Activated CD4-positive, CD25-positive, alpha-beta regulatory T cell treated with anti-CD3 and anti-CD28 coated beads, Interleukin-2, amount 50 U/mL, for 16 hours (primary cell): ENCODE results near the gene METRNL.

Experiments used
- DNase-seq: peaks from one replicate; pipeline ENCODE4 v3.0.0-alpha.2; 2020; ENCODE audit warnings: low read depth, low spot score

Gene METRNL

GRCh38 chr17:83092186-83092585 lies 12.8 kb downstream of the METRNL start:
- DNase-seq: no peak

- no peak for DNase-seq
Observed at GRCh38 chr17:83092931-83093330, 13.5 kb downstream of the METRNL start.

GRCh38 chr17:83093506-83093905 lies 14.1 kb downstream of the METRNL start:
- no peak for DNase-seq

- DNase-seq: no peak
Observed at GRCh38 chr17:83094291-83094690, 14.9 kb downstream of the METRNL start.

- DNase-seq: no peak
Observed at GRCh38 chr17:83095016-83095415, 15.6 kb downstream of the METRNL start.

- no peak for DNase-seq
Observed at GRCh38 chr17:83096401-83097224, 17.2 kb downstream of the METRNL start.

- DNase-seq: no peak
Observed at GRCh38 chr17:83097831-83098230, 18.4 kb downstream of the METRNL start.

- no peak for DNase-seq
Observed at GRCh38 chr17:83098241-83099085, 19.1 kb downstream of the METRNL start.

GRCh38 chr17:83099086-83099555 lies 19.7 kb downstream of the METRNL start:
- no peak for DNase-seq

- DNase-seq: no peak
Observed at GRCh38 chr17:83099570-83100181, 20.3 kb downstream of the METRNL start.

GRCh38 chr17:83100220-83100852 lies 20.9 kb downstream of the METRNL start:
- no peak for DNase-seq

GRCh38 chr17:83100853-83101391 lies 21.5 kb downstream of the METRNL start:
- DNase-seq: no peak

- no peak for DNase-seq
Observed at GRCh38 chr17:83101805-83102480, 22.5 kb downstream of the METRNL start.

GRCh38 chr17:83103200-83103942 lies 24.0 kb downstream of the METRNL start:
- no peak for DNase-seq

- no peak for DNase-seq
Observed at GRCh38 chr17:83103943-83104311, 24.5 kb downstream of the METRNL start.

- no peak for DNase-seq
Observed at GRCh38 chr17:83104577-83105505, 25.4 kb downstream of the METRNL start.

- no peak for DNase-seq
Observed at GRCh38 chr17:83105512-83105911, 26.1 kb downstream of the METRNL start.

- no peak for DNase-seq
Observed at GRCh38 chr17:83106056-83106588, 26.7 kb downstream of the METRNL start.
